ENCODE data around the gene GRK5. TPM values are rescaled to one million over a fixed set of nuclear protein-coding genes. Genes with fewer than 3 reads are reported as not detected.

GRK5 gene
- total RNA-seq, 1 donor from 2014 or later, result 43.2 TPM

DNA sequence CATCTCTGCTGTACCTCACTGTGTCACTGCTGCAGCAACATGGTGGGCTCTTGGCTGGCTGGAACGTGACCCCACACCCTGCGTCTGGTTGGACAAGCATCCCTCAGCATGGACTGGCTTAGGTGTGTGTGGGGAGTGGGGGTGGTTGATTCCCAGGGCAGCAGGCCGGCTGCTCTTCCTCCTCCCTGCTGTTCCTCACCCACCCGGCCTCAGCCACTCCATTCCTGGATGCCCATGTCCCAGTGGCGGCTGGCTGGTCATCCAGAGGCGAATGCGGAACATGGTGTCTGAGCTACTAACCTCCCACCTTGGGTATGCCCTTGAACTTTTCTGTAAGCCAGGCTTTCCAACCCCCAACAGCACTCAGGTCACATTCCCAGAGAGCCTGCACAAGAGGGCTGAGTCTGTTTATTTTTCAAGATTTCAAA is 81.2 kb downstream of the GRK5 start:
- no peak for DNase-seq (ENCODE audit: extremely low spot score, unreplicated experiment)
- Mint-ChIP-seq H3K27me3 (ENCODE audit: unreplicated experiment) (no peaks in the 10 kb centered on the region), H3K4me1 (ENCODE audit: unreplicated experiment) (peaks cover 59% of the 10 kb centered on the region), H3K36me3 (ENCODE audit: unreplicated experiment) (peaks cover 6% of the 10 kb centered on the region), H3K27ac (ENCODE audit: unreplicated experiment) (no peak overlapping the region), H3K9me3 (ENCODE audit: unreplicated experiment) (no peaks in the 10 kb centered on the region), H3K4me3 (ENCODE audit: unreplicated experiment) (no peak overlapping the region)
- TF ChIP-seq CTCF (IDR thresholded peaks at IDR 0.05), result no peak

- Mint-ChIP-seq H3K4me3 (ENCODE audit: unreplicated experiment) (no peak overlapping the region), H3K36me3 (ENCODE audit: unreplicated experiment) (peaks cover 6% of the 10 kb centered on the region), H3K27ac (ENCODE audit: unreplicated experiment) (no peak overlapping the region), H3K9me3 (ENCODE audit: unreplicated experiment) (no peaks in the 10 kb centered on the region), H3K27me3 (ENCODE audit: unreplicated experiment) (no peaks in the 10 kb centered on the region), H3K4me1 (ENCODE audit: unreplicated experiment) (peaks cover 61% of the 10 kb centered on the region)
- TF ChIP-seq CTCF (IDR thresholded peaks at IDR 0.05), result no peak
- DNase-seq (ENCODE audit: extremely low spot score, unreplicated experiment), result no peak
Observed at GRCh38 chr10:119289227-119289920, 82.0 kb downstream of the GRK5 start.

- peak; percentile 34 for TF ChIP-seq CTCF (IDR thresholded peaks at IDR 0.05)
- DNase-seq (ENCODE audit: extremely low spot score, unreplicated experiment), result no peak
- Mint-ChIP-seq H3K36me3 (ENCODE audit: unreplicated experiment) (peaks cover 8% of the 10 kb centered on the region), H3K4me3 (ENCODE audit: unreplicated experiment) (no peak overlapping the region), H3K9me3 (ENCODE audit: unreplicated experiment) (no peaks in the 10 kb centered on the region), H3K27ac (ENCODE audit: unreplicated experiment) (peak overlapping the region; percentile 43), H3K27me3 (ENCODE audit: unreplicated experiment) (no peaks in the 10 kb centered on the region), H3K4me1 (ENCODE audit: unreplicated experiment) (peaks cover 54% of the 10 kb centered on the region)
Observed at GRCh38 chr10:119290301-119291048, 83.1 kb downstream of the GRK5 start.

GRCh38 chr10:119291223-119291900 is 84.0 kb downstream of the GRK5 start:
- Mint-ChIP-seq H3K4me1 (ENCODE audit: unreplicated experiment) (peaks cover 47% of the 10 kb centered on the region), H3K27ac (ENCODE audit: unreplicated experiment) (no peak overlapping the region), H3K4me3 (ENCODE audit: unreplicated experiment) (no peak overlapping the region), H3K27me3 (ENCODE audit: unreplicated experiment) (no peaks in the 10 kb centered on the region), H3K9me3 (ENCODE audit: unreplicated experiment) (no peaks in the 10 kb centered on the region), H3K36me3 (ENCODE audit: unreplicated experiment) (peaks cover 13% of the 10 kb centered on the region)
- no peak for TF ChIP-seq CTCF (IDR thresholded peaks at IDR 0.05)
- no peak for DNase-seq (ENCODE audit: extremely low spot score, unreplicated experiment)
